Hypothalamus (tissue), 51 donors: ENCODE measurements around the gene CHURC1.
A peak's percentile ranks its signal among the peaks of the same experiment; 100 is the strongest.

Experiments used
- DNase-seq, 51 donors: peaks; one replicate each; lab custom pipeline; 2025; lab: John Stamatoyannopoulos, UW

Gene CHURC1

GRCh38 chr14:64914237-64915028, at the start of gene CHURC1:
TSS of gene CHURC1 (plus strand) at chr14:64914455. CDS start at chr14:64914496, 41 bp downstream.
- DNase-seq, result peak; percentile 56 to 99 (median 93)

GRCh38 chr14:64865109-64865508, 49.1 kb upstream of the CHURC1 start:
- peak in 1 of 51 donors; percentile 24 for DNase-seq

- no peak for DNase-seq
Observed at GRCh38 chr14:64865992-64866391, 48.3 kb upstream of the CHURC1 start.

- no peak for DNase-seq
Observed at GRCh38 chr14:64867182-64867581, 47.1 kb upstream of the CHURC1 start.

GRCh38 chr14:64868379-64868778, 45.9 kb upstream of the CHURC1 start:
- no peak for DNase-seq

- DNase-seq, result no peak
Observed at GRCh38 chr14:64868841-64869240, 45.4 kb upstream of the CHURC1 start.

GRCh38 chr14:64870160-64870559, 44.1 kb upstream of the CHURC1 start:
- DNase-seq, result no peak

- no peak for DNase-seq
Observed at GRCh38 chr14:64871344-64871743, 42.9 kb upstream of the CHURC1 start.

GRCh38 chr14:64873506-64874219, 40.6 kb upstream of the CHURC1 start:
- no peak for DNase-seq

- DNase-seq, result no peak
Observed at GRCh38 chr14:64875350-64875749, 38.9 kb upstream of the CHURC1 start.

GRCh38 chr14:64877846-64878245, 36.4 kb upstream of the CHURC1 start:
- no peak for DNase-seq

GRCh38 chr14:64878837-64879634, 35.2 kb upstream of the CHURC1 start:
- DNase-seq, result peak in 3 of 51 donors; percentile 11 to 26 (median 17)

GRCh38 chr14:64879635-64880220, 34.5 kb upstream of the CHURC1 start, which contains the start of gene SPTB:
TSS of gene SPTB (minus strand) at chr14:64879907. CDS start at chr14:64823094, 56,813 bp downstream.
- peak in 22 of 51 donors; percentile 11 to 53 (median 32) for DNase-seq

GRCh38 chr14:64880221-64881121, 33.8 kb upstream of the CHURC1 start:
- peak in 34 of 51 donors; percentile 6 to 74 (median 33) for DNase-seq

- DNase-seq, result no peak
Observed at GRCh38 chr14:64885559-64885958, 28.7 kb upstream of the CHURC1 start.

GRCh38 chr14:64889352-64889751, 24.9 kb upstream of the CHURC1 start:
- no peak for DNase-seq

- DNase-seq, result no peak
Observed at GRCh38 chr14:64891173-64891838, 22.9 kb upstream of the CHURC1 start.

GRCh38 chr14:64891839-64892375, 22.3 kb upstream of the CHURC1 start:
- peak in 5 of 51 donors; percentile 2 to 74 (median 14) for DNase-seq

- no peak for DNase-seq
Observed at GRCh38 chr14:64899958-64900357, 14.3 kb upstream of the CHURC1 start.
